GM21447 (cell line): ENCODE measurements around the gene INTS11.

ENCODE experiments used
- ATAC-seq: cut with Tn5 transposase; IDR thresholded peaks from one replicate; pipeline ENCODE4 v1.9.1; 2021; ENCODE audit not compliant: unreplicated experiment

INTS11 gene

DNA sequence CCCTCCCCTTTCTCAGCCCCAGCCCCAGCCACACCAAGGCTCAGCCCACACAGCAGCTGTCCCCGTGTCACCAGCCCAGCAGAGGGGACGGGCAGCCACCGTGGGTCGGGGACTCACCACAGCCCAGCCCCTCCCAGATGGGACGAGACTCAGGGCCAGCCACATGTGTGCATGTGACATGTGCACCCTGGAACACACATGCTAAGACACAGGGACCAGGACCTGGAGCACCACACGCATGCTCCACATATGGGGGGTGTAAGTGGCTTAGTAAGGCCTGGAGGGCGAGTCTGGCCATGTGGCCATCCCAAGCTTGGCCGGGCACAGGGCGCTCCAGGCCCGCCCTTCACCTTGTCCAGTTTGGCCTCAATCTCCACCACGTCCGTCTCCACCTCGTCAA lies 20.7 kb downstream of the INTS11 start:
- ATAC-seq: no peak

- no peak for ATAC-seq
Measured at GRCh38 chr1:1302951-1303509, 21.4 kb downstream of the INTS11 start.

DNA sequence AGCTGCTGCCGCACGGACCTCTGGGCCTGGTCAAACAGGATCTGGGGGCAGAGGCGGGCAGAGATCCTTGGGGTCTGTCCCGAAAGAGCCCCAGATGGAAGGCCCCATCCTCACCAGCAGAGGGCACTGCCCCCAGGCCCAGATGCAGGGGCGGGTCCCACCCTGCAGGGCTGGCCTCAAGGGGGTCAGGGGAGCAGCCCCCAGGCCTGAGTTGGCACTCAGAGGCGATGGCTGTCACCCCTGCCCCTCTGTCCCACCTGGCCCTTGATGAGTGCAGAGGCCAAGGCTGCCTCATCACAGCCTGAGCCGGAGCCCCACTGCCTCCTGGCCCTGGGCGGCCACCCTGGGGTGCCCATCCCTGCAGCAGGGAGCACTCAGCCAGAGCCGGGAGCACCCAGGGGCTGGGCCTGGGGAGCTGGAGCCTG lies 22.4 kb downstream of the INTS11 start:
- ATAC-seq: no peak

DNA sequence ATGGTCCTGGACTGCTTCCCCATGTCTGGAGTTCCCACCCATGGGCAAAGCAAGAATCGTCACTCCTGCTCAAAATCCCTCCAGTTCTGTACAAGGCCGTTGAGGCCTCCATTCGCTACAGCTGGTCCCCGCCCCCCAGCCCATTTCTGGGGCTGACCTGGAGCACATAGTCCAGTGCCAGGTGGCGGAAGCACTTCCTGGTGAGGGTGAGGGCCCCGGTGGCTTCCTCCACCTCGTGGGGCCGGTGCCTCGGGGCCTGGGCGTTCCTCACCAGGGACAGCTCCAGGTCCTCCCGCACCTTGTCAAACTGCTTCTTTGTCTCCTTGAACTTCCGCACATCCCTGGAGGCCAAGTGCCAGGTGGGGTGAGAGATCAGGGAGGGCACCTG lies 24.1 kb downstream of the INTS11 start:
- no peak for ATAC-seq

- ATAC-seq: no peak
Measured at GRCh38 chr1:1299686-1300351, 24.6 kb downstream of the INTS11 start.

- ATAC-seq: no peak
Measured at GRCh38 chr1:1298861-1299685, 25.4 kb downstream of the INTS11 start.

- no peak for ATAC-seq
Measured at GRCh38 chr1:1297802-1298424, 26.5 kb downstream of the INTS11 start.

DNA sequence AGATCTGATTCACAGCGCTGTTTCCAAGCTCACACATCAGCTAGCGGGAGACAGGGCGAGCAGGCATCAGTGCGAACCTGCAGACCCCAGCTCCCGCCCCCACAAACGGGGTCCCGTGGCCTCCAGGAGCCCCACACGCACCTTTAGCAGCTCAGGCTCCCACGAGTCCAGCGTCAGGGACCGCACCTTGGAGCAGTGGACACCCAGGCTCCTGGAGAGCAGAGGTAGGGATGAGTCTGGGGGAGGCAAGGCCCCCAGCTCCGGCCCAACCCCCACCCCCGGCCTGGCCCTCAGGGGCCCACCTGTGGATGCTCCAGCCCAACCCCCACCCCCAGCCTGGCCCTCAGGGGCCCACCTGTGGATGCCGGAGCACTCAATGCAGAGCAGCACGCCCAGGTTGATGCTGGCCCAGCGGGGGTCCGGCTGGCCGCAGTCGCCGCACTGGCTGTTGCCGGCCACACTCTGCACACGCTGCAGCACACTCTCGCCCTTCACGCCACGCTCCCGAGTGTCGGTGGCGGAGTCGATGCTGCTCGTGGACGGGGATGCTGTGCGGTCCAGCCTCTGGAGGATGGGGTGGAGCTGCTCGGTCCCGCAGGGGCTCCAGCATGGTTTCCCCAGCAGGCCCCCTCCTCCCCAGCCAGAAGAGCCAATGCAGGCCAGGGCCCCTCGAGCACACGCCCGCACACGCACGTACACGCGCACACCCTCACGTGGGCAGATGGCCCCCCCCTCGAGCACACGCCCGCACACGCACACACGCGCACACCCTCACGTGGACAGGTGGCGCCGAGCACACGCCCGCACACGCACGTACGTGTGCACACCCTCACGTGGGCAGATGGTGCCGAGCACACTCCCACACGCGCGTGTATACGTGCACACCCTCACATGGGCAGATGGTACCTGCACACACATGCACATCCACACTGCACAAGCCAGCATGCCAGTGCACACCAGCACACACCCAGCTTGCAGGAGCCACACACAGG lies 28.1 kb downstream of the INTS11 start:
- ATAC-seq: no peak

DNA sequence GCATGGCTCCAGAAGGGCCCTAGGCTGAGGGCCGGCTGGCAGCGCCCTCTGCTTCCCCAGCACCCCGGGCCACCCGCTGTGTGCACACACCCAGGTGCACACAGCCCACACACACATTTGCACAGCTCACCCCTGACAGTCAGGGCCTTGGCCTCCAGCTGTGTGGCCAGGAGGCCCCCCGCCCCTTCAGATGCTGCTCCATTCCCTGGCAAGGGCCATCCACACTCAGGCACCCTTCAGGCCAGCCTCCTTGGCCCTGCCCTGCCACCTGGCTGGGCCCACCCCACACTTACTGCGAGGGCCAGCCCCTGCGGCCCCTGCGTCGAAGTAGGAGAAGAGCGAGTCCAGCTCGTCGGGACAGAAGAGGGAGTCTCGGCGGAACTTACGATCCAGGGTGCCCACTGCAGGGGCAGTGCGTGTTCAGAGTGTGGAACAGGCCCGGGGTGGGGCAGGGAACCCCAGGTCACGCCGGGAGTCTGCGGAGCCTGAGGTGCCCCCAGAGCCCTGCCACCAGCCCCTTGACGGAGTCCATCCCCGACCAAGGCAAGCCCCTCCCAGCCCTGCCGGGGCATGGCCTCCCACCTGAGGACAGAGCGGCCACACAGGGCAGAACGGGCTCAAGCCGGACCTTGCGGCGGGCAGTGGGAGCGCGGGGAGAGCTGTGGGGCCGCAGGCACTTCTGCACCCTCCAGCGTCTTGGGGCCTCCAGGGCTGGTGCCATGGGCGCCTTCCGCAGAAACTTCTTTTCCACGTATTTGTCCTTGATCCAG lies 29.1 kb downstream of the INTS11 start:
- ATAC-seq: no peak

DNA sequence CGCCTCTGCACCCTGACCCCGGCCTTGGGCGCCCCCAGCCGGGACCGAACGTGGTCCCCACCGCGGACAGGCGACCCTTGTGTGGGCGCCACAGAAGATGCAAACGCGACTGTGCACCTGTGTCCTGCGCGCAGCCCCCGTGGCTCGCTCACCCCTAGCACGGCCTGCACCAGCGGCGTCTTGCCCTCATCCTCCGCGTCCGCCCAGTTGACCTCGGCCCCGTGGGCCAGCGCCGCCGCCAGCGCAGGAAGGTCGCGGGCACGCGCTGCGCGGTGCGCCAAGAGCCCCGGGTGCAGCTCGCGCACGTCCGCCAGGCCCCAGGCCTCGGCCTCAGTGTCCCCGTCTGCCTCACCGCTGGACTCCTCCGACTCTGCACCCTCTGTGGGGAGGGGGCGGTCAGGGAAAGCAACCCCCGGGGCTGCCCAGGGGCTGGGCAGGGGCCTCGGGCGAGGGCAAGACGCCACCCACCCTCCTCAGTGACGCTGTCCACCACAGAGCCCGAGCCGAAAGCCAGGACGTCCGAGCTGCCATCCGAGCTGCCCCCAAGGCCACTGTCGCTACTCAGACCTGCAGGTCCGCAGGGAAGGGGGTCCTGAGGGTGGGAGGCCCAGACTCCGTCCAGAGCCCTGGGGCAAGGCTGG lies 30.1 kb downstream of the INTS11 start:
- no peak for ATAC-seq

DNA sequence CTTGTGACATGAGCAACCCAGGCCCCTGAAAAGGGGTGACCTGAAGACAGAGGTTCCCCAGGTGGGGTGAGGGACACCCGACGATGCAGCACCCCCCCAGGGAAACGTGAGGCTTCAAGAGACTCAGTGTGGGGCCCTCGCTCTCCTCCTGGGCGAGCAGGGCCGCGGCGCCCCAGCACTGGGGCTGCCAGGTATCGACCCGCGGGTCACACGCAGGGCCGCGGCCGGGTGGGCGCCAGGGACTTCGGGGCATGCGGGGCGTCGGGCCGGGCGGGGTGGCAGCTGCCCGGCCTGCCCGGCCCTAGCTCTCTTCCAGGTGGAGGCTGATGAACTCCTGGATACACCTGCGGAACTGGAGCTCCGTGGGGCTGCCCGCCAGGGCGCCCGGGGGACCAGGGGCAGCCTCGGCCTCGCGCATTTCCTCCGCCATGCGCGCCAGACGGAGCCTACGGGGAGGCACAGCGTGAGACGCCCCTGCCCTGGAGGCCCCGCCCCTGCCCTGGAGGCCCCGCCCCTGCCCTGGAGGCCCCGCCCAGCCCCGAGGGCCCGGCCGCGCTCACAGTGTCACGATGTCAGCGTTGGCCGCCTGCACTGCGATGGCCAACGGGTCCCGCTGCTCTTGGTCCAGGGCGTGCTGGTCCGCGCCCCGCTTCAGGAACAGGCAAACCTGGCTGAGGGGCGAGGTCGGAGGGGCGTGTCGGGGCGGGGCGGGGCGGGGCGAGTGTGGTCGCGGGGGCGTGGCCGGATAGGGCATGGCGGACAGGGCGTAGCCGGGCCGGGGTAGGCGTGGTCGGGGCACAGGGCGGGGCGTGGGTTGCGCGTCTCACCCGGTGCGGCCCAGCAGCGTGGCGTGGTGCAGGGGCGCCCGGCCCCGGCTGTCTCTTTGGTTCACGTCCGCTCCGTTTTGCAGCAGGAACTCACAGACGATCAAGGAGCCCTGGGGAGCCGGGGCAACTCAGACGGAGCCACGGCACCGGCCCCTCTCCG lies 30.9 kb downstream of the INTS11 start:
- no peak for ATAC-seq

- no peak for ATAC-seq
Measured at GRCh38 chr1:1292851-1293250, 31.6 kb downstream of the INTS11 start.

- no peak for ATAC-seq
Measured at GRCh38 chr1:1292442-1292779, 32.0 kb downstream of the INTS11 start.

DNA sequence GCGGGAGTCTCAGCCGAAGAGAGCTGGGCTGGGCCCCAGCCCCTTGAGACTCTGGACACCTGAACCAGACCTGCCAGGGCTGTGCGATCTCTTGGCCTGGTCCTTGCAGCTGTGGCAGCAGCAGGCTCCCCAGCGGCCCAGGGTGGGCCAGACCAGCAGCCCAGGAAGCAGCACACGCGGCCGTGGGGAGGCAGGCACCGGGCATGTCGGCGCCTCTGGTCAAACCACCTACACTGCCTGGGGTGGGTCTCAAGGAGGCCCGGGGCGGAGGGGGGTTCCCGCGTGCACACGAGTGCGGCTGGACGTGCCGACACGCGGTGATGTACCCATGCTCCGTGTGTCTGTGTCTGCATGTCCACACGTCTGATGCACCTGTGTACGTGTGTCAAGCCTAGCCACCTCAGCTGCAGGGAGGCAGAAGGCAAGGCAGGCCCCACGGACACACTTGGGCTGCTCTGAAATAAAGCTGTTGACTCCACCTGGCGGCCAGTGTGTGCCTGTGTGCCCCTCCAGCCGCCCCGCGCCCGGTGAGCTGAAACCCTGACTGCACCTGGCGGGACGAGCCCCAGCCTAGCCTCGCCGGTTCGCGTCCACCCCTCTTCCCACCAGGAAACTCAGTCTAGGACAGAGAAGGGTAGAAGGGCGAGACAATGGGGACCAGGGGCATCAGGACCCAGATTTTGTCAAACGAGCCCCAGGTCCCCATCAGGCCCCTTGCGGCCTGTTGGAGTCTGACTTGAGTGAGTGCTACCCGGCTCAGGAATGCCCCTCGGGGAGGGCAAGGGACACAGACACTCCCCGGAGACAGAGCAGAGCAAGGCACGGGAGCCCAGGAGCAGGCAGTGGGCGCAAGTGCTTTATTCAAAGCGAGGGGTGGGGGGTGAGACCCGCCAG lies 32.7 kb downstream of the INTS11 start:
- no peak for ATAC-seq

DNA sequence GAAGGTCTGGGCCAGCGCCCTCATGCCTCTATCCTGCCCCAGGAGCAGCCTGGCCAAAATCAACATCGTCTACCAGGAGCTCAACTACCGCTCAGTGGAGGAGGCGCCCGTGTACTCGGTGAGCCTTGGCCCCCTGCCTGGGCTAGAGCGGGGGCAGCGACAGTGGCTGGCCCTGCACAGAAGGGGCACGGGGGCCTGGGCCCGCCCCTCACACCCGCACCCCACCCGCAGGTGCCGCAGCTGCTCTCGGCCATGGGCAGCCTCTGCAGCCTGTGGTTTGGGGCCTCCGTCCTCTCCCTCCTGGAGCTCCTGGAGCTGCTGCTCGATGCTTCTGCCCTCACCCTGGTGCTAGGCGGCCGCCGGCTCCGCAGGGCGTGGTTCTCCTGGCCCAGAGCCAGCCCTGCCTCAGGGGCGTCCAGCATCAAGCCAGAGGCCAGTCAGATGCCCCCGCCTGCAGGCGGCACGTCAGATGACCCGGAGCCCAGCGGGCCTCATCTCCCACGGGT lies 33.4 kb downstream of the INTS11 start:
- ATAC-seq: no peak

GRCh38 chr1:1290238-1290731 lies 34.2 kb downstream of the INTS11 start:
- no peak for ATAC-seq
